ENCODE data around the gene EFNB3.

DNA sequence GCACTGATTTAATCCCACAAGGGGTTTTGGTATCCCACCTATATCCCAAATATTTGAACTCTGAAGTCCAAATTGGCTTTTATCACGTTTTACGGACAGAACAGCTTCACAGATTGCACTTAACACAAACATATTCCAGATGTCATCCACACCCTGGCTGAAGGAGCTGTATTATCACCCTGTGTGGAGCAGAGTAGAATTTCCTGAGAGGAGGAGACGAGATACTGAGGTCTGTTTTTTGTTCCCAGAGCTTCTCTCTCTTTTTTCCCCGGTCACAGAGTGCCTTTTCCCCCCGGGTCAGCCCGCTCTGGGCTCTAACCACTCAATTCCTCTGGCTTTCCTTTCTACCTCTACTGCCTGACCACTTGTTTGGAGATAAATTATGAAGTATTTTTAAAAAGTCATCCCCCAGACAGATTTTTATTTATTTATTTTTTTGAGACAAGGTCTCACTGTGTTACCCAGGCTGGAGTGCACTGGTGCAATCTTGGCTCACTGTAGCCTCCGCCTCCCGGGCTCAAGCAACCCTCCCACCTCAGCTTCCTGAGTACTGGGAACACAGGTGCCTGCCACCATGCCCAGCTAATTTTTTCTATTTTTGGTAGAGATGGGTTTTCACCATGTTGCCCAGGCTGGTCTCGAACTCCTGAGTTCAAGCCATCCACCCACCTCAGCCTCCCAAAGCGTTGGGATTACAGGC lies 43.2 kb downstream of the EFNB3 start:
- TF ChIP-seq EZH2phosphoT487 (IDR thresholded peaks at IDR 0.05; ENCODE audit: borderline replicate concordance, low read length) (no peak), CTCF (IDR thresholded peaks at IDR 0.05; ENCODE audit: low read depth, low read length, poor library complexity, severe bottlenecking) (no peak)

All from DOHH2 (cell line).